ENCODE measurements around the gene FALEC.

DNA sequence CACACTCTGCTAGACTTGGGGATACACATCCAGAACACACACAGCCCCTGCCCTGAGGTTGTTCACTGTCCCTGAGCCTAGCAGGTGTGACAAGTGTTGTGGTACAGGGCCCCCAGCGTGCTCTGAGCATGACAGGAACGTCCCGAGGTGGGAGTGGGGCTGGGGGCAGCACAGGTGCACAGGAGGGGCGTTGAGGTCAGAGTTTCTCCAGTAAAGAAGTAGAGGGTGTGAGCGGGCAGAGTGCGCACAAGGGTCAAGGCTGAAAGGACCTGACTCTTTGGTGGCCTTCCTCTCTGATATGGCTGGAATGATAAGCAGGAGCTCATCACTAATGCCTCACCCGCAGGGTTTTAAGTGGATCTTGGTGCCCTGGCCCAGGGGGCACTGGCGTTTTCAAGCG, 1.3 kb upstream of the FALEC start:
- TF ChIP-seq, protein P1, sequence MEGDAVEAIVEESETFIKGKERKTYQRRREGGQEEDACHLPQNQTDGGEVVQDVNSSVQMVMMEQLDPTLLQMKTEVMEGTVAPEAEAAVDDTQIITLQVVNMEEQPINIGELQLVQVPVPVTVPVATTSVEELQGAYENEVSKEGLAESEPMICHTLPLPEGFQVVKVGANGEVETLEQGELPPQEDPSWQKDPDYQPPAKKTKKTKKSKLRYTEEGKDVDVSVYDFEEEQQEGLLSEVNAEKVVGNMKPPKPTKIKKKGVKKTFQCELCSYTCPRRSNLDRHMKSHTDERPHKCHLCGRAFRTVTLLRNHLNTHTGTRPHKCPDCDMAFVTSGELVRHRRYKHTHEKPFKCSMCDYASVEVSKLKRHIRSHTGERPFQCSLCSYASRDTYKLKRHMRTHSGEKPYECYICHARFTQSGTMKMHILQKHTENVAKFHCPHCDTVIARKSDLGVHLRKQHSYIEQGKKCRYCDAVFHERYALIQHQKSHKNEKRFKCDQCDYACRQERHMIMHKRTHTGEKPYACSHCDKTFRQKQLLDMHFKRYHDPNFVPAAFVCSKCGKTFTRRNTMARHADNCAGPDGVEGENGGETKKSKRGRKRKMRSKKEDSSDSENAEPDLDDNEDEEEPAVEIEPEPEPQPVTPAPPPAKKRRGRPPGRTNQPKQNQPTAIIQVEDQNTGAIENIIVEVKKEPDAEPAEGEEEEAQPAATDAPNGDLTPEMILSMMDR (IDR thresholded peaks at IDR 0.05), result no peak
- TF ChIP-seq POLR2A (IDR thresholded peaks at IDR 0.05), result no peak

Measured in adrenal gland (tissue), 5 donors.